GM12878 (cell line): ENCODE measurements around the gene PRR11. TPM values are rescaled to one million over a fixed set of nuclear protein-coding genes. Genes with fewer than 3 reads are reported as not detected.

Experiments
- ATF3 ChIP-seq: IDR thresholded peaks from 2 replicates; pipeline ENCODE4 v1.6.1; 2011; ENCODE audit warnings: low read depth, mild to moderate bottlenecking, low read length, moderate library complexity, borderline replicate concordance; ENCODE audit errors: extremely low read depth
- BHLHE40 ChIP-seq, 2 experiments: fragments of 450-650 bp in 1 of 2; IDR thresholded peaks; 2 replicates each; pipeline ENCODE4 v1.6.1; 2011 to 2017; ENCODE audit warnings: low read depth in 2 of 2, borderline replicate concordance in 1 of 2, improper control_type of control experiment in 1 of 2, low read length in 1 of 2, mild to moderate bottlenecking in 1 of 2
- DPF2 ChIP-seq: fragments of 450-650 bp; IDR thresholded peaks from 2 replicates; pipeline ENCODE4 v1.6.1; 2017; ENCODE audit warnings: mild to moderate bottlenecking
- EGR1 ChIP-seq, 2 experiments: IDR thresholded peaks; 1 replicate in 1 of 2; 2 replicates in 1 of 2; pipeline ENCODE4 v1.6.1; 2011 to 2012; ENCODE audit warnings: low read depth in 2 of 2, low read length in 2 of 2, borderline replicate concordance in 1 of 2, mild to moderate bottlenecking in 1 of 2, moderate library complexity in 1 of 2
- ELK1 ChIP-seq: IDR thresholded peaks from 2 replicates; pipeline ENCODE4 v1.6.1; 2012; ENCODE audit warnings: low read depth, low read length, improper control_type of control experiment
- EZH2 ChIP-seq: IDR thresholded peaks from 2 replicates; pipeline ENCODE4 v1.6.1; 2012; ENCODE audit warnings: low read depth, mild to moderate bottlenecking, control low read depth, inconsistent platforms, low read length, borderline replicate concordance; ENCODE audit not compliant: control insufficient read depth
- MYC ChIP-seq: IDR thresholded peaks from 2 replicates; pipeline ENCODE4 v1.6.1; 2011; ENCODE audit warnings: mild to moderate bottlenecking, low read length, moderate library complexity, inconsistent platforms; ENCODE audit not compliant: insufficient read depth, insufficient replicate concordance, insufficient read length, severe bottlenecking
- NRF1 ChIP-seq: conservative IDR thresholded peaks from 2 replicates; pipeline ENCODE4 v1.6.1; 2011; ENCODE audit warnings: mild to moderate bottlenecking, low read depth, low read length, improper control_type of control experiment
- PBX3 ChIP-seq: IDR thresholded peaks from 2 replicates; pipeline ENCODE4 v1.6.1; 2011; ENCODE audit warnings: mild to moderate bottlenecking, low read depth, low read length, moderate library complexity; ENCODE audit not compliant: insufficient replicate concordance
- POLR2AphosphoS2 ChIP-seq: IDR thresholded peaks from 2 replicates; pipeline ENCODE4 v1.6.1; 2011; ENCODE audit warnings: low read depth, mild to moderate bottlenecking, low read length, improper control_type of control experiment, moderate library complexity
- PRDM15 ChIP-seq: fragments of 450-650 bp; formaldehyde crosslinking; IDR thresholded peaks from 2 replicates; pipeline ENCODE4 v1.4.0; 2020; ENCODE audit warnings: mild to moderate bottlenecking, moderate library complexity
- RFX5 ChIP-seq: IDR thresholded peaks from 2 replicates; pipeline ENCODE4 v1.6.1; 2011; ENCODE audit warnings: low read depth, low read length, improper control_type of control experiment
- SMAD1 ChIP-seq: fragments of 450-650 bp; IDR thresholded peaks from 2 replicates; pipeline ENCODE4 v1.6.1; 2018; ENCODE audit warnings: mild to moderate bottlenecking, low read depth; ENCODE audit not compliant: partially characterized antibody
- SMAD5 ChIP-seq: IDR thresholded peaks from 2 replicates; pipeline ENCODE4 v1.6.1; 2016; ENCODE audit warnings: antibody characterized with exemption, low read depth
- SMC3 ChIP-seq: IDR thresholded peaks from 2 replicates; pipeline ENCODE4 v1.6.1; 2011; ENCODE audit warnings: low read length, improper control_type of control experiment, borderline replicate concordance
- SP1 ChIP-seq: IDR thresholded peaks from one replicate; pipeline ENCODE4 v1.6.1; 2011; ENCODE audit warnings: low read depth, low read length
- SUZ12 ChIP-seq: fragments of 200-600 bp; sonication (generic); IDR thresholded peaks from one replicate; pipeline ENCODE4 v1.6.1; 2018; ENCODE audit warnings: antibody characterized with exemption, mild to moderate bottlenecking; ENCODE audit not compliant: unreplicated experiment
- TBL1XR1 ChIP-seq: IDR thresholded peaks from 2 replicates; pipeline ENCODE4 v1.6.1; 2012; ENCODE audit warnings: low read depth, low read length, improper control_type of control experiment
- TCF7 ChIP-seq: IDR thresholded peaks from 2 replicates; pipeline ENCODE4 v1.6.1; 2014; ENCODE audit warnings: antibody characterized with exemption, borderline replicate concordance
- USF2 ChIP-seq: IDR thresholded peaks from 2 replicates; pipeline ENCODE4 v1.6.1; 2011; ENCODE audit warnings: low read depth, low read length, improper control_type of control experiment, borderline replicate concordance
- ZNF207 ChIP-seq: fragments of 450-650 bp; IDR thresholded peaks from 2 replicates; pipeline ENCODE4 v1.6.1; 2014; ENCODE audit warnings: antibody characterized with exemption, mild to moderate bottlenecking, borderline replicate concordance
- ZNF274 ChIP-seq: IDR thresholded peaks from one replicate; pipeline ENCODE4 v1.8.0; 2011; ENCODE audit not compliant: insufficient read length, insufficient read depth
- polyA plus RNA-seq, 11 experiments: library from polyadenylated mRNA; depleted of rRNA in 4 of 11; unstranded in 6 of 11; stranded (reverse) in 5 of 11; fragments of >200 nt; fragmentation: Nextera tagmentation in 4 of 11; fragmentation: Illumina TruSeq in 1 of 11; extraction: Ambion mirVana in 4 of 11; extraction: Trizol in 1 of 11; gene quantifications; 1 replicate in 1 of 11; 2 replicates in 10 of 11; pipeline versions ENCODE4 v1.2.1 to v1.2.3, GENCODE V29; 2011 to 2016; ENCODE audit warnings: inconsistent platforms in 2 of 11, missing spikeins in 2 of 11, low read depth in 1 of 11
- total RNA-seq, 4 experiments: library from RNA; depleted of rRNA in 3 of 4; stranded (reverse); fragments of >200 nt in 3 of 4; fragmentation: Illumina TruSeq in 1 of 4; extraction: Trizol in 1 of 4; gene quantifications; 2 replicates each; pipeline versions ENCODE4 v1.2.1 to v1.2.3, GENCODE V29; 2013 to 2021

The PRR11 gene
- total and polyA plus RNA-seq, 10 of the 15 experiments (the other 5 are each of a cell fraction or from before 2014, with no cell fraction given), result 20.8 to 97.0 (median 48.3) TPM

- TF ChIP-seq SP1, result no peak
- no peak for TF ChIP-seq ELK1
- TF ChIP-seq TCF7, result no peak
- TF ChIP-seq TBL1XR1, result no peak
- TF ChIP-seq SMC3, result peak; percentile 39; the same call in 1 of the 2 replicates
- TF ChIP-seq RFX5, result no peak
- no peak for TF ChIP-seq SMAD1
- TF ChIP-seq SMAD5, result no peak
- TF ChIP-seq POLR2AphosphoS2, result no peak
- TF ChIP-seq ATF3, result no peak
- TF ChIP-seq ZNF207, result no peak
- TF ChIP-seq NRF1, result peak; percentile 87
- TF ChIP-seq EZH2, result no peak
- TF ChIP-seq USF2, result no peak
- no peak for TF ChIP-seq PBX3
- TF ChIP-seq DPF2, result 0 out of 2 replicates have a peak, but pooled peaks have one; percentile 38
- no peak for TF ChIP-seq PRDM15 (CRISPR knock-in tag)
- no peak for TF ChIP-seq MYC
- TF ChIP-seq SUZ12, result no peak
- no peak for TF ChIP-seq ZNF274
- TF ChIP-seq EGR1 (IDR thresholded peaks at IDR 0.05; ENCODE audit: borderline replicate concordance in 1 of 2, low read depth in 2 of 2, low read length in 2 of 2), result no peak
- TF ChIP-seq BHLHE40 (IDR thresholded peaks at IDR 0.05; ENCODE audit: borderline replicate concordance in 1 of 2, low read depth in 2 of 2, low read length in 1 of 2), result peak in 1 of 2 experiments; percentile 51; a peak in 1 of 4 replicates
Observed at GRCh38 chr17:59220328-59221158, 65.0 kb downstream of the PRR11 start, which contains the start of gene GDPD1 (continued).
